ENCODE measurements around the gene AGAP1.

DNA sequence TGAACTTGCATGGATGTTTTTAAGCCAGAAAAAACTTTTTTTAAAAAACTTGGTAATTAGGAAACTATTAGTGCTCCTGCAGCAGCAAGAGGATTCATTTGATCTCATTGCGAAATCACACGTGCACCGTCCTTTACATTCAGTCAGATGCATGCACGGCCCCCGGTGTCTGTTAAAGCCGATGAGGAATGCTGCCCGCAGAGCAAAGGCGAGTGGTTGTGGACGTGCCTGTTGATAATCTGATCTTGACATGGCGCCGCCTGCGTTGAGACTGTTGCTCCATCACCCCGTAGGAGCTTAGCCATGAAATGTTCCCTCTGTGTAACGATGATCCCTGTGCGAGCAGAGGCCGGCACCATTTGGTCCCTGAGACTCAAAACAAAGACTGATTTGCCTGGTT lies 374.4 kb downstream of the AGAP1 start:
- no peak for TF ChIP-seq EP300 (conservative IDR thresholded peaks at IDR 0.05; ENCODE audit: poor library complexity, severe bottlenecking)
- no peak for TF ChIP-seq CTCF (IDR thresholded peaks at IDR 0.05; ENCODE audit: poor library complexity, severe bottlenecking)
- TF ChIP-seq POLR2AphosphoS5 (IDR thresholded peaks at IDR 0.05), result no peak
- TF ChIP-seq, protein P1, sequence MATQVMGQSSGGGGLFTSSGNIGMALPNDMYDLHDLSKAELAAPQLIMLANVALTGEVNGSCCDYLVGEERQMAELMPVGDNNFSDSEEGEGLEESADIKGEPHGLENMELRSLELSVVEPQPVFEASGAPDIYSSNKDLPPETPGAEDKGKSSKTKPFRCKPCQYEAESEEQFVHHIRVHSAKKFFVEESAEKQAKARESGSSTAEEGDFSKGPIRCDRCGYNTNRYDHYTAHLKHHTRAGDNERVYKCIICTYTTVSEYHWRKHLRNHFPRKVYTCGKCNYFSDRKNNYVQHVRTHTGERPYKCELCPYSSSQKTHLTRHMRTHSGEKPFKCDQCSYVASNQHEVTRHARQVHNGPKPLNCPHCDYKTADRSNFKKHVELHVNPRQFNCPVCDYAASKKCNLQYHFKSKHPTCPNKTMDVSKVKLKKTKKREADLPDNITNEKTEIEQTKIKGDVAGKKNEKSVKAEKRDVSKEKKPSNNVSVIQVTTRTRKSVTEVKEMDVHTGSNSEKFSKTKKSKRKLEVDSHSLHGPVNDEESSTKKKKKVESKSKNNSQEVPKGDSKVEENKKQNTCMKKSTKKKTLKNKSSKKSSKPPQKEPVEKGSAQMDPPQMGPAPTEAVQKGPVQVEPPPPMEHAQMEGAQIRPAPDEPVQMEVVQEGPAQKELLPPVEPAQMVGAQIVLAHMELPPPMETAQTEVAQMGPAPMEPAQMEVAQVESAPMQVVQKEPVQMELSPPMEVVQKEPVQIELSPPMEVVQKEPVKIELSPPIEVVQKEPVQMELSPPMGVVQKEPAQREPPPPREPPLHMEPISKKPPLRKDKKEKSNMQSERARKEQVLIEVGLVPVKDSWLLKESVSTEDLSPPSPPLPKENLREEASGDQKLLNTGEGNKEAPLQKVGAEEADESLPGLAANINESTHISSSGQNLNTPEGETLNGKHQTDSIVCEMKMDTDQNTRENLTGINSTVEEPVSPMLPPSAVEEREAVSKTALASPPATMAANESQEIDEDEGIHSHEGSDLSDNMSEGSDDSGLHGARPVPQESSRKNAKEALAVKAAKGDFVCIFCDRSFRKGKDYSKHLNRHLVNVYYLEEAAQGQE (IDR thresholded peaks at IDR 0.05; ENCODE audit: borderline replicate concordance), result no peak
- TF ChIP-seq TAF1 (IDR thresholded peaks at IDR 0.05; ENCODE audit: low read depth), result no peak
- TF ChIP-seq MXI1 (conservative IDR thresholded peaks at IDR 0.05; ENCODE audit: poor library complexity, severe bottlenecking), result no peak

All from neural cell (in vitro differentiated cells).